Coronary artery (tissue), 2 donors: ENCODE results near the gene LRRC4.

Experiments
- DNase-seq: peaks from one replicate; pipeline ENCODE4 v3.0.0-alpha.2; 2017; ENCODE audit warnings: low spot score
- H3K27ac ChIP-seq, 2 donors: fragments of 200-600 bp; sonication (generic); one replicate each; pipeline ENCODE4 v1.5.1; 2016 to 2019
- H3K4me3 ChIP-seq: fragments of 200-600 bp; sonication (generic); 2 replicates; pipeline ENCODE4 v1.5.1; 2016; ENCODE audit warnings: mild to moderate bottlenecking, moderate library complexity
- CTCF ChIP-seq: fragments of 200-600 bp; sonication (generic); IDR thresholded peaks from one replicate; pipeline ENCODE4 v1.5.1; 2019; ENCODE audit warnings: antibody characterized with exemption

The LRRC4 gene

GRCh38 chr7:128074736-128075135 is 43.5 kb upstream of the LRRC4 start:
- Histone ChIP-seq H3K27ac (no peak overlapping the region), H3K4me3 (no peak overlapping the region)
- TF ChIP-seq CTCF, result no peak
- DNase-seq, result no peak

GRCh38 chr7:128074336-128074735 is 43.1 kb upstream of the LRRC4 start:
- DNase-seq, result no peak
- Histone ChIP-seq H3K27ac (no peak overlapping the region), H3K4me3 (no peak overlapping the region)
- TF ChIP-seq CTCF, result no peak

GRCh38 chr7:128073671-128074310 is 42.6 kb upstream of the LRRC4 start:
- no peak overlapping the region for H3K4me3 ChIP-seq
- TF ChIP-seq CTCF, result no peak
- no peak for DNase-seq
- H3K27ac ChIP-seq, result no peak overlapping the region

- no peak overlapping the region for H3K27ac ChIP-seq
- no peak for TF ChIP-seq CTCF
- no peak overlapping the region for H3K4me3 ChIP-seq
- DNase-seq, result no peak
Observed at GRCh38 chr7:128071801-128072200, 40.6 kb upstream of the LRRC4 start.

GRCh38 chr7:128071376-128071775 is 40.1 kb upstream of the LRRC4 start:
- no peak for TF ChIP-seq CTCF
- no peak overlapping the region for H3K27ac ChIP-seq

GRCh38 chr7:128069373-128070364 is 38.4 kb upstream of the LRRC4 start:
- no peak for TF ChIP-seq CTCF
- DNase-seq, result no peak

More at GRCh38 chr7:128071376-128071775, 40.1 kb upstream of the LRRC4 start:
- DNase-seq, result no peak
- H3K4me3 ChIP-seq, result no peak overlapping the region

GRCh38 chr7:128068785-128069184 is 37.5 kb upstream of the LRRC4 start:
- DNase-seq, result no peak
- no peak overlapping the region for H3K27ac ChIP-seq
- no peak overlapping the region for H3K4me3 ChIP-seq
- TF ChIP-seq CTCF, result no peak

More at GRCh38 chr7:128069373-128070364, 38.4 kb upstream of the LRRC4 start:
- Histone ChIP-seq H3K27ac (no peak overlapping the region), H3K4me3 (no peak overlapping the region)
